GM18499 (cell line): Measurements from ENCODE around the gene ZBTB8A.
"Not testable (repeated sequence)": the region's sequence is repeated elsewhere in the genome, so short reads cannot be mapped to it uniquely, and the experiment has no call there.

ENCODE experiments used
- ATAC-seq: cut with Tn5 transposase; IDR thresholded peaks from one replicate; pipeline ENCODE4 v1.9.1; 2021; ENCODE audit warnings: moderate number of reproducible peaks; ENCODE audit not compliant: insufficient read depth, unreplicated experiment

Gene ZBTB8A

DNA sequence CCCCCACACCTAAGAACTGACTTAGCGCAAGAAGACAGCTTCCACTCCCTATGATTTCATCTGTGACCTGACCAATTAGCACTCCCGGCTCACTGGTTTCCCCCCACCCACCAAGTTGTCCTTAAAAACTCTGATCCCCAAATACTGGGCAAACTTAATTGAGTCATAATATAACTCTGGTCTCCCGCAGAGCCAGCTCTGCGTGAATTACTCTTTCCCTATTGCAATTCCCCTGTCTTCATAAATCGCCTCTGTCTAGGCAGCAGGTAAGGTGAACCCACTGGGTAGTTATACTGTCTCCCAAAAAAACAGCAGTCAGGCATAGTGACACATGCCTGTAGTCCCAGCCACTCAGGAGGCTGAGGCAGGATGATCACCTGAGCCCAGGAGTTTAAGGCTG, 74.2 kb downstream of the ZBTB8A start:
- ATAC-seq = no peak

DNA sequence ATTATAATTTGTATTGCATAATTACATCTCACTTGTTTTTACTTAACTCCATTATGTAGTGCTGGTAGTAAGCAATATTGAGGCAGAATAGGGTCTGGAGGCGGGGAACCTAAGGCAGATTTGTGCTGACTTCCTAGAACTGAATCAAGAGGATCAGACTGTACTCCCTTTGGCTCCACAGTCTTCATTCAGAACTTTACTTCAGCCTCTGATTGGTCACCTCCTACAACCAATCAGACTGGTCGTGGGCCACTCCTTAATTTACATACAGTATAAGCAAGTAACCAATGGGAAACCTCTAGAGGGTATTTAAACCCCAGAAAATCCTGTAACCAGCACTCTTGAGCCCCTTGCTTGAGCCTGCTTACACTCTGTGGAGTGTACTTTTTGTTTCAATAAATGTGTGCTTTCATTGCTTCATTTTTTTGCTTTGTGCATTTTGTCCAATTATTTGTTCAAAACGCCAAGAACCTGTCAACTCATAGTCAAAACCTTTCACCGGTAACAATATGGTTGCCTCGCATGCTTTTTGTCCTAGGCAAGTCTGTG, 79.5 kb downstream of the ZBTB8A start:
- no peak for ATAC-seq

DNA sequence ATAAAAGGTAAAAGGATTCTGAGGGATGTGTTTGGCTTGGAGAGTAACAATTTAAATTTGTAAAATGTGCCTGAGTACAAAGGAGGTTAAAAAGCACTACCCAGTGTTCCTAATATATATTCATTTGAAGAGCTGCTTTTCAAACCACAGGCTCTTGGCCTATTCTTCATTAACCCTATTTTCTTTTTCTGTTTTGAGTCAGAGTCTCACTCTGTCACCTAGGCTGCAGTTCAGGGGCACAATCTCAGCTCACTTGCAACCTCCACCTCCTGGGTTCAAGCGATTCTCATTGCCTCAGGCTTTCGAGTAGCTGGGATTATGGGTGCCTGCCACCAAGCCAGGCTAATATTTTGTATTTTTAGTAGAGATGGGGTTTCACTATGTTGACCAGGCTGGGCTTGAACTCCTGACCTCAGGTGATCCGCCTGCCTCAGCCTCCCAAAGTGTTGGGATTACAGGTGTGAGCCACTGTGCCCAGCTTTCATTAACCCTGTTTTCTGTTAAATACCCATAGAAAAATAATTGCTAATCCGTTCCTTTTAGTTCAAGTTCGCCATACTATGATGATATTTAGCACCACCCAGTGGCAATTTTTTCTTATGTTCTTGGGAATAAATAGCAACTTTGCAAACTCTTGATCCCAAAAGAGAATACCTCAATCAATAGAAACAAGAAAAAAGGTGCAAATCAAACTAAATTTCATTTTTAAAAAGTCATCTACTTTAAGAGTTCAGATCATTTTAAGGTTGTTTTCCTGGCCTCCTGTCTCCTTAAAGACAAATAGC, 80.7 kb downstream of the ZBTB8A start:
- no peak for ATAC-seq

DNA sequence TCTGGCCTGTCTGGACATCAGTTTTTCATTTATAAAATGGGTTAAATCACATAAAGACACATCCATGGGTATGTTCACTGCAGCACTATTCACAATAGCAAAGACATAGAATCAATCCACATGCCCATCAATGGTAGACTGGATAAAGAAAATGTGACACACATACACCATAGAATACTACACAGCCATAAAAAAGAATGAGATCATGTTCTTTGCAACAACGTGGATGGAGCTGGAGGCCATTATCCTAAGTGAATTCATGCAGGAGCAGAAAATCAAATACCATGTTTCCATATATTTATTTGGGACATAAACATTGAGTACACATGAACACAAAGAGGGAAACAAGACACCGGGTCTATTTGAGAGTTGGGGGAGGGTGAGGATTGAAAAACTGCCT, 83.0 kb downstream of the ZBTB8A start:
- no peak for ATAC-seq

DNA sequence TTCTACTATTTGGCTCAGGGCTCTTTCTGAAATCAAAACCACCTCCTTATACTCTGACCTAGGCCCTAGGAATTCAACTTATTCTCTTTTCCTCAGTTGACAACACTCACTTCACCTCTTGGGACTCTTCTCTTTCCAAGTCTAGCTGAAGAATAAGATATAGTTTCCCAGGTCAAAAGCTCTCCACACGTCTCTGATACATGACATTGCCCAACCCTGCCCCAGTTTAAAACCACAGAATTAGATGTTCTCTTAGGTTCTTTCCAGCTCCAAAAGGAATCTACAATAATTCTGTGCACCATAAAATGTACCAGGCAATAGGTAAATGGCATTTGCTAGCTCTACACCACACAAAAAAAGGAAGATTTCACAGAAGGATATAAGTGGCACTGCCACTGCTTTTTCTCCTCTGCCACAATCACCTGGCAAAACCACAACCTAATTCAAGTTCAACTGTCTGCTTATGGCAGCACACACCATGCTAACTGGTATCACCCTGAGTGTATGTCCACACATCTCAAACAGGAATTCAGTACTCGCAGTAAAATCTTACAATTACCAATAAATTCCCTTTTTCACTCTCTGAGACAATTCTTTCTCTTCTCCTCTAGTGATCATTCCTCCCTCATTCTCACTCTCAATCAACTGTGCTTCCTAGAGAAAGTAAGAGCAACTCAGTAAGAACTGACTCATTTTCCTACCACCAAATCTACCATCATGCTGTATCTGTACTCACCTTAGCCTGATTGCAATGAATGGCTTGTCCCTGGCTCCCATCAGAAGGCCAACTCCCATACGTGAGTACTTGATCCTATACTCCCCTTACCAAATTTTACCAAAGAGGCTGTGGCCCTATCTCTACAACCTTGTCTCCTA, 83.8 kb downstream of the ZBTB8A start:
- no peak for ATAC-seq

DNA sequence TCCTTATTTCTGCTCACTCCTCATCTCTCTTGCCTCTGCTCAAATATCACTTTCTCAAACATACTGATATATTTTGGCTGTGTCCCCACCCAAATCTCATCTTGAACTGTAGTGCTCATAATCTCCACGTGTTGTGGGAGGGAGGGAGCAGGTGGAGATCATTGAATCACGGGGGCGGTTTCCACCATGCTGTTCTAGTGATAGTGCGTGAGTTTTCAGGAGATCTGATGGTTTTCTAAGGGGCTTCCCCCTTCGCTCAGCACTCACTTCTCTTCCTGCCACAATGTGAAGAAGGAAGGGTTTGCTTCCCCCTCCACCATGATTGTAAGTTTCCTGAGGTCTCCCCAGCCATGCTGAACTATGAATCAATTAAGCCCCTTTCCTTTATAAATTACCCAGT, 84.5 kb downstream of the ZBTB8A start:
- no peak for ATAC-seq

DNA sequence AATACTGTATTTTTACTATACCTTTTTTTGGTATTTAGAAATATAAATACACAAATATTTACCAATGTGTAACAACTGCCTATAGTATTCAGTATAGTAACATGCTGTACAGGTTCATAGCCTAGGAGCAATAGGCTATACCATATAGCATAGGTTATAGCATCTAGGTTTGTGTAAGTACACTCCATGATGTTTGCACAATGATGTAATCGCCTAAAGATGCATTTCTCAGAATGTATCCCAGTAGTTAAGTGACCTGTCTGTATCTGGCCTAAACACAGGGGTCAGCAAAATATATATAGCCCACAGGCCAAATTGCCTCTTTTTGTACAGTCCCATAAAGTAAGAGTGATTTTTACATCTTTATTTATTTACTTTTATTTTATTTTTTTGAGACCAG, 86.9 kb downstream of the ZBTB8A start:
- ATAC-seq = no peak

DNA sequence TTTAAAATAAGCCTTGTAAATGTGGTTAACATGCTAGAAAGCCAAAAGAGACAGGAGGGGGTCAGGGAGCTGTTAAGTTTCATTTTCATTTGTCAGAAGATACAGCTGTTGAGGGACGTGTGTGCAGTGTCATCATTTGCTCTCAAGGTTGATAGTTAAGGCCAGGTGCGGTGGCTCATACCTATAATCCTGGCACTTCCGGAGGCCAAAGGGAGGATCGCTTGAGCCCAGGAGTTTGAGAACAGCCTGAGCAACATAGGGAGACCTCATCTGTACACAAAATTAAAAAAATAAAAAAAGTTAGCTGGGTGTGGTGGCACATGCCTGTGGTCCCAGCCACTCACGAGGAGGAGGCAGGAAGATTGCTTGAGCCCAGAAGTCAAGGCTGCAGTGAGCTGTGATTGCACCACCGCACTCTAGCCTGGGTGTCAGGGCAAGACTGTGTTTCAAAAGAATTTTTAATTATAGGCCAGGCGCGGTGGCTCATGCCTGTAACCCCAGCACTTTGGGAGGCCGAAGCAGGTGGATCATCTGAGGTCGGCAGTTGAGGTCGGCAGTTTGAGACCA, 88.5 kb downstream of the ZBTB8A start:
- no peak for ATAC-seq

DNA sequence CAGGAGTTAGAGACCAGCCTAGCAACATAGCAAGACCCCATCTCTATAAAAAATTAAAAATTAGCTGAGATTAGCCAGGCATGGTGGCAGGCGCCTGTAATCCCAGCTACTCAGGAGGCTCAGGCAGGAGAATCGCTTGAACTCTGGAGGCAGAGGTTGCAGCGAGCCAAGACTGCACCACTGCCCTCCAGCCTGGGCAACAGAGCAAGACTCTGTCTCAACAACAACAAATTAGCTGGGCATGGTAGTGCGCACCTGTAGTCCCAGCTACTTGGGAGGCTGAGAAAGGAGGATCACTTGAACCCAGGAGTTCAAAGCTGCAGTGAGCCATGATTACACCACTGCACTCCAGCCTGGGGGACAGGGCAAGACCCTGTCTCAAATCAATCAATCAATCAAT, 90.9 kb downstream of the ZBTB8A start:
- not testable (repeated sequence) for ATAC-seq

DNA sequence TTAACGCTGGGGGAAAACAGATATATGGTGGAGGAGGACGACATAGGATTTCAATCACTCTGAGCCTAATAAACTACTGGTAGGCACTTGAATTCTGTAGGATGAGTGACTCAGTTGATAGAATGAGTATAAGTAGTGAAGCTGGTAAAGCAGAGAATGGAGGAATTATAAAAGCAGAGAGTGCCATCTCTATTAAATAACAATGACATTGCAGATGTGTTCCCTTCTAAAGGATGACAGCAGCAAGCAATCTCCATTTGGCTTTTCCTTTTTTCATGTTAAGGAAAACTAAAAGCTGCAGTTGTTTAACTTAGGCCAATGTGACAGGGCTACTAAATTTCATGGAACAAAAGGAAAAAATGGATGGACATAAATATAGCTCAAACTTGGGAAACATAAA, 93.6 kb downstream of the ZBTB8A start:
- no peak for ATAC-seq

DNA sequence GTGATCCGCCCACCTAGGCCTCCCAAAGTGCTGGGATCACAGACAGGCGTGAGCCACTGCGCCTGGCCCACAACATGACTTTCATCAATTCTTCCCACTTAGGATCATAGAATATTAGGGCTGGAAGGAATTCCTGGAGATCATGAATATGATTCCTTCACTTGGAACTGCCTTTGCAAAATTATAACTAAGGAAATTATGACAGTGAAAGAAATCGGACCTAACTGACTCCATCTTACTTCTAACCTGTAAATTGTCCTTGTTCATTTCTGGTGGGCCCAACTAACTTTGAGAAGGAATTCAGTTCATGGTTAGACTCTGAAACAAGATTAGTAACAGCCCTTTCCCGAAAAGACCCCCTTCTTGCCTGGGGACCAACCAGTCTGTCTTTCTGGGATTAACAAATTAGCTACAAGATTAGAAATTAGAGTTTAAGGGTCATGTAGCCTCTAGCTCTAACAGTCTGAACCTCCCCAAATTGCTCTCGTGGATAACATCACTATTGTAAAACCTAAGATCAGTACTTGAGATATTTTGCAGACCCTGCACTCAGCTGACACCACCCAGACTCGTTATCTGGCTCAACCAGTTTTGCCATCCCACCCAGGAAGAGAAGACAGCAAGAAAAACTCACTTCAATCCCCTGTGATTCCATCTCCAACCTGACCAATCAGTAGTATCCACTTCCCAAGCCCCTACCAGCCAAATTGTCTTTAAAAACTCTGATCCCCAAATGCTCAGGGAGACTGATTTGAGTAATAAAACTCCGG, 96.5 kb downstream of the ZBTB8A start:
- no peak for ATAC-seq

DNA sequence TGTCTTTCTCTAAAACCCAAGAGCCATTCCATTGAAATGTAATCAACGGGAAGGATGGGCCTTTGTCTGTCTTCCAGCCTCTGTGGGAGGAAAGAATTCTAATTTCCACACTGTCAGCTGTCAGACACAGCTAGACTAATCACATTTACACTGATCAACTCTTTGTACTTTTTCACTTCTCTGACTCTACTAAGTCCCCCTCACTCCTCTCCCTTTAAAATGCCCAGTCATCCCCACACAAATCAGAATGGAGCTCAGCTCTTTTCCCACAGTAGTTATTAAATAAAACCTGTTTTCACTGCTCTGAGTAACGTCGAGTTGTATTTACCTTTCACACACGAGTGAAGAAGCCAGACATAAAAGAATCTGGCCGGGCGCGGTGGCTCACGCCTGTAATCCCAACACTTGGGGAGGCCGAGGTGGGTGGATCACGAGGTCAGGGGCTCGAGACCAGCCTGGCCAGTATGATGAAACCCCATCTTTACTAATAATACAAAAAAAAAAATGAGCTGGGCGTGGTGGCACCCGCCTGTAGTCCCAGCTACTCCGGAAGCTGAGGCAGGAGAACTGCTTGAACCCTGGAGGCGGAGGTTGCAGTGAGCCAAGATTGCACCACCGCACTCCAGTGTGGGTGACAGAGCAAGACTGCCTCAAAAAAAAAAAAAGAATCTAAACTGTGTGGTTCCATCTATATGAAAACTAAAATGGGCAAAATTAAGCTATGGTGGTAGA, 97.9 kb downstream of the ZBTB8A start:
- no peak for ATAC-seq

DNA sequence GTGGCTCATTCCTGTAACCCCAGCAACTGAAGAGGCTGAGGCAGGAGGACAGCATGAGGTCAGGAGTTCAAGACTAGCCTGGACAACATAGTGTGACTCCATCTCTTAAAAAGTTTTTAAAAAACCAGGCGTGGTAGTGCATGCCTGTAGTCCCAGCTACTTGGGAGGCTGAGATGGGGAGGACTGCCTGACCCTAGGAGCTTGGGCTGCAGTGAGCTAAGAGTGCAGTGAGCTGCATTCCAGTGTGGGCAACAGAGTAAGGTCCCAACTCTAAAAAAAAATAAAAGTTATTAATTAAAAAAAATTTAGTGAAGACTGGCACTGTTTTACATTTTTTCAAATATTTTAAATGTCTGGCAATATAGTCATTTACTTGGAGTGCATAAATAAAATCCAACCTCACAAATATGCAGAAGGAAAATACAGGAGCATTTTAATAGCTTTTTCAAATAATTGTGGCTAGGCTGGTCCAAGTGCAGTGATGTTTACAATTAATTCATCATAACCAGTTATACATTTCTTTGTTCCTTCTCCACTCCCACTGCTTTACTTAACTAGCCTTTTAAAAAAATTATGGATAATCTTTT, 100.4 kb downstream of the ZBTB8A start:
- no peak for ATAC-seq

DNA sequence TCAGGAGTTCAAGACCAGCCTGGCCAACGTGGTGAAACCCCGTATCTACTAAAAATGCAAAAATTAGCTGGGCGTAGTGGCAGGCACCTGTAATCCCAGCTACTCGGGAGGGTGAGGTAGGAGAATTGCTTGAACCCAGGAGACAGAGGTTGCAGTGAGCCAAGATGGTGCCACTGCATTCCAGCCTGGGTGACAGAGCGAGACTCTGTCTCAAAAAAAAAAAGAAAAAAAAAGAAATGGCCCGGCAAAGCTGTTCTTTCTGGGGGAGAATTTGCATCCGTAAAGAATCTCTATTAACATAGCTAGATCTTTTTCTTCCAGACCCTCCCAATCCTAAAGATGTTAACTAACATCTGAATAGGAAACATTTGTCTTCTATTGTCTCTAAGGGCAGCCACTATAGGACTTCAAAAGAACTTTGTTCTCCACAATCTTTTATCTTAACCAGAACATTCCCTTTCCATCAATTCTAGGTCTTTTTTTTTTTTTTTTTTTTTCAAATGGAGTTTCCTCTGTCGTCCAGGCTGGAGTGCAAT, 103.1 kb downstream of the ZBTB8A start:
- ATAC-seq = not testable (repeated sequence)

DNA sequence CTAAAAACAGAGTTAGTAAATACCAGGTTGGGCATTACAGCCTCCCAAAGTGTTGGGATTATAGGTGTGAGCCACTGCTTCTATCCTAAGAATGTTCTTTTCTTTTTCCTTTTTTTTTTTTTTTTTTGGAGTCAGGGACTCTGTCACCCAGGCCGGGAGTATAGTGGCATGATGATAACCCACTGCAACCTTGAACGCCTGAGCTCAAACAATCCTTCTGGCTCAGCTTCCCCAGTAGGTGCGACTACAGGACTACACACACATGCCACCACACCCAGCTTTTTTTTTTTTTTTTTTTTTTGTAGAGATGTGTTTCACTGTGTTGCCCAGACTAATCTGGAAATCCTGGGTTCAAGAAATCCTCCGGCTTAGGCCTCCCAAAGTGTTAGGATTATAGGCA, 105.2 kb downstream of the ZBTB8A start:
- no peak for ATAC-seq

DNA sequence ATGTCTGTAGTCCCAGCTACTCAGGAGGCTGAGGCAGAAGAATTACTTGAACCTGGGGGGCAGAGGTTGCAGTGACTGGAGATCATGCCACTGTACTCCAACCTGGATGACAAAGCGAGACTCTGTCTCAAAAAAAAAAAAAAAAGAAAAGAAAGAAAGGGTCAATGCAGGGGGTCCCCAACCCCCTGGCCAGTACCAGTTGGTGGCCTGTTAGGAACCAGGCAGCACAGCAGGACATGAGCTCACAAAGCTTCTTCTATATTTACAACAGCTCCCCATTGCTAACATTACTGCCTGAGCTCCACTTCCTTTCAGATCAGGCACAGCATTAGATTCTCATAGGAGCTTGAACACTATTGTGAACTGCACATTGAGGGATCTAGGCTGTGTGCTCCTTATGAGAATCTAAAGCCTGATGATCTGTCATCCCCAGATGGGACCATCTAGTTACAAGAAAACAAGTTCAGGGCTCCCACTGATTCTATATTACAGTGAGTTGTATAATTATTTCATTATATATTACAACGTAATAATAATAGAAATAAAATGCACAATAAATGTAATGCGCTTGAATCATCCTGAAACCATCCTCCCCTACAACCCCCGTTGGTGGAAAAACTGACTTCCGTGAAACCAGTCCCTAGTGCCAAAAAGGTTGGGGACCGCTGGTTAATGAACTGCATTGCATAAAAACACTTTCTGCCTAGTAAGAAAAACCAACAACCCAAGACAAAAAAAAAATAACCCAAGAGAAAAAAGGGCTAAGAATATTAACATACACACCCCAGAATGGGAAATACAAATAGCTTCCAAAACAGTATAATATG, 108.3 kb downstream of the ZBTB8A start:
- no peak for ATAC-seq

DNA sequence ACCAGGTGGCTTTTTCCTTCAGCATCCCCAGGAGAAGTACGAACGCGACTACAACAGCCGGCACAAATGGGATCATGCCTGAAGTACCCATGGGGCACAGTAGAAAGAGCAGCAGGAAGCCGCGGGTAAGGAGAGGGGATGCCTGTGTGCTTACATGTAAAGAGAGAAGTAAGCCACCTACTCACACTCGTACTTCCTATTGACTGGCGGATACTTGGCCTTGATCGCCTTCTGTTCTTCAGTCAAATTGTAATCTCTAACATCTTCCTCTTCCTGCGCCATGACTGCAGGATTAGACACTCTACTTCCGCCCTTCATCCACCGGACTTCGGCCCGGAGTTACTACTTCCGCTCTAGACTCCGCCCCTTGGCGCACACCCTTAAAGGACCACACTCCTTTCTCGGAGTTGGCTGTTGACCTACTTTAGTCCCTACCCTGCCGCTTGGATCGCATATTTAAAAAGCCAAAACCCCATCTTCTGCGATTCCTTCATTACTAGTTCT, 111.1 kb downstream of the ZBTB8A start, which contains the start of gene ZBTB8OS:
Gene ZBTB8OS, minus strand, starts transcription at position 303 of the 504 bp plus-strand sequence. Its CDS starts 21 bp downstream, at position 282.
- ATAC-seq = peak; percentile 68
